Measurements from ENCODE around the gene NPAS3. TPM values are rescaled to one million over a fixed set of nuclear protein-coding genes. Genes with fewer than 3 reads are reported as not detected.

NPAS3 gene
- total and polyA plus RNA-seq, 2 donors = 1.0 to 1.2 TPM

DNA sequence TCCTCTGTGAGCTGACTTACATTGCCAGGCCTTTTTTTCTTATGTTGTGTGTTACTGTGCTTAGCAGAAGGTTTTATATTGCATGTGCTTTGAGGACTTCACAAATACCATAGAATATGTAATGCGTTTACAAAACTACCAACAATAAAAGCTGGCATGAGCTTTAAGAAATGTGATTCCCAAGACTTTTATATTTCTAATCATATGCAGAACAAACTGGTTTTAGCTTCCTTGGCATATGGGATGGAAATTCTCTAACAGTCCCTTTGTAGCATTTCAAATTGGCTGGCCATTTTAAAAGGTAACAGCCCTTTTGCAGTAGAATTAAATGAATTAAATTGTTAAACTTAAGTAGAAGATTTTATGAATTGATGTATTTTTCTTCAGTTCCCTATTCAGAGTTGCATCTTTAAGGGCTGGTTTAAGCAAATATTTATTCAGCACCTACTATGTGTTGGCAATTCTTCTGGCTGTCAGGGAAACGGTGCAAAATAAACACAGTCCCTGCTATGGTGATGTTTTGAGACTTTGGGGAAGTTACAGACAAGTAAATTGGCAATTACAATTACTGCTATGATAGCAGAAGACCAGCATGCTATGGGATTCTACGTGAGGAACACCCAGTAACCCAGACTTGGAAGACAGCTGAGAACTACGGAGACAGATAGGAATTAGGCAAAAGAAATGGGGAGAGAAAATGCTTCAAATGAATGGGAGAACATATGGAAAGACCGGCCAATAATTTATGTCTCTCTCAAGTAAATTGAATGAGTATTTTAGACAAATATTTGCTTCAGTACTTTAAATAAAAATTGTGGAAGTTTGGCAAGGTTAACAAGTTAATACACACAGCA, 565.8 kb downstream of the NPAS3 start:
- DNase-seq (ENCODE audit: low read depth in 6 of 9, low spot score in 9 of 9) = no peak
- 93% methylated on average over 5 of the region's 5 CpGs for WGBS
- Histone ChIP-seq H3K27me3 (ENCODE audit: control insufficient read depth in 2 of 2, insufficient read depth in 1 of 2, low read length in 1 of 2) (no peaks in the 10 kb centered on the region), H3K4me3 (ENCODE audit: low read length in 2 of 2) (no peak overlapping the region), H3K9me3 (ENCODE audit: control insufficient read depth in 2 of 2, insufficient read depth in 1 of 2, low read length in 1 of 2) (no peaks in the 10 kb centered on the region), H3K36me3 (ENCODE audit: control insufficient read depth in 2 of 2, insufficient read depth in 2 of 2, low read length in 1 of 2) (no peaks in the 10 kb centered on the region), H3K27ac (ENCODE audit: low read depth in 1 of 2, low read length in 1 of 2) (no peak overlapping the region), H3K4me1 (ENCODE audit: control insufficient read depth in 2 of 2, insufficient read depth in 2 of 2, low read length in 2 of 2) (no peaks in the 10 kb centered on the region)

DNA sequence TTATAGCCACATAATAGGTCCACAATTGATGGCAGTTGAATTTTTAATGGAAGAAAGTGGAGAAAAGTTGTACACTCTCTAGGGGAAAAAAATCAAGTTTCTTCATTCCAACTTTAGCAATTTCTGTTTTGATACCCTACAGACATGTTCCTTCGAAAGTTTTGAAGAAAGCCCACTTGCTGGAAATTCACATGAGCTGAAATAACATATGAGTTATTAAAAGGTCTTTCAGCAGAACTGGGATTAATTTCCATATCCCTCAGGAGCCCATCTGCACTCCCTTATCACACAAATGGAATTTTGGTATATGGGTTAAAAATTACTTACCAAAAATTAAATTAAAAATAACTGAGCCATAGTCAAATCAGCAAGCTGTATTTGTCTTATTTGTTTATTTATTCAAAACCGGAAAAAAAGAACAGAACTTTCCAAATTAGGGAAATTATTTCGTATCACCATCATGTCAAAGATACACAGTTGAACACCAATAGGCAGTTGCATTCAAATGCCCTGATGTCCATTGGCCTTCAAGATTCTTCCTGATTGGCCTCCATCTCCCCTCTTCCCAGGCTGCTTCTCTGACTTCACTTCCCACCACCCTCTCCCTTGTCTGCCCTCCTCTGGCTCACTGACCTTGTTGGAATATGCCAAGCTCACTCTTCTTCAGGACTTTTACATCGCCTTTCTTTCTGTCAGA, 566.7 kb downstream of the NPAS3 start:
- no peak for DNase-seq (ENCODE audit: low read depth in 6 of 9, low spot score in 9 of 9)
- Histone ChIP-seq H3K27me3 (ENCODE audit: control insufficient read depth in 2 of 2, insufficient read depth in 1 of 2, low read length in 1 of 2) (no peaks in the 10 kb centered on the region), H3K36me3 (ENCODE audit: control insufficient read depth in 2 of 2, insufficient read depth in 2 of 2, low read length in 1 of 2) (no peaks in the 10 kb centered on the region), H3K27ac (ENCODE audit: low read depth in 1 of 2, low read length in 1 of 2) (no peak overlapping the region), H3K4me1 (ENCODE audit: control insufficient read depth in 2 of 2, insufficient read depth in 2 of 2, low read length in 2 of 2) (no peaks in the 10 kb centered on the region), H3K9me3 (ENCODE audit: control insufficient read depth in 2 of 2, insufficient read depth in 1 of 2, low read length in 1 of 2) (no peaks in the 10 kb centered on the region), H3K4me3 (ENCODE audit: low read length in 2 of 2) (no peak overlapping the region)
- 94% methylated on average over 4 of the region's 4 CpGs for WGBS

DNA sequence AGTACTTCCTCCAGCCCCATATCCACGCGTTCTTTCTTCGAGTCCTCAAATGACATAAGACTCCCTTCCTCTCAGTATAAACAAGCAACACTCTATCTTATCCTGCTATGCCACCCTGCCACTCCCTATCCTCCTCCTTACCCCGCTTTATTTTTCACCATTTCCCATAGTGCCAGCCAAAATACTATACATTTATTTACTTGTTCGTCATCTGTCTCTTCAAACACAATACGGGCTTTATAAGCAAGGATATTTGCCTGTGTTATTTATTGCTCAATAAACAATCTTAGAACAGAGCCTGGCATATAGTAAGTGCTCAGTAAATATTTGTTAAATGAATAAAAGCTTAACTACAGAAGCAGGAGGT, 567.3 kb downstream of the NPAS3 start:
- Histone ChIP-seq H3K9me3 (ENCODE audit: control insufficient read depth in 2 of 2, insufficient read depth in 1 of 2, low read length in 1 of 2) (no peaks in the 10 kb centered on the region), H3K27ac (ENCODE audit: low read depth in 1 of 2, low read length in 1 of 2) (no peak overlapping the region), H3K4me1 (ENCODE audit: control insufficient read depth in 2 of 2, insufficient read depth in 2 of 2, low read length in 2 of 2) (no peaks in the 10 kb centered on the region), H3K27me3 (ENCODE audit: control insufficient read depth in 2 of 2, insufficient read depth in 1 of 2, low read length in 1 of 2) (no peaks in the 10 kb centered on the region), H3K36me3 (ENCODE audit: control insufficient read depth in 2 of 2, insufficient read depth in 2 of 2, low read length in 1 of 2) (no peaks in the 10 kb centered on the region), H3K4me3 (ENCODE audit: low read length in 2 of 2) (no peak overlapping the region)
- DNase-seq (ENCODE audit: low read depth in 6 of 9, low spot score in 9 of 9) = no peak
- WGBS = 98% methylated on average over 6 of the region's 6 CpGs

DNA sequence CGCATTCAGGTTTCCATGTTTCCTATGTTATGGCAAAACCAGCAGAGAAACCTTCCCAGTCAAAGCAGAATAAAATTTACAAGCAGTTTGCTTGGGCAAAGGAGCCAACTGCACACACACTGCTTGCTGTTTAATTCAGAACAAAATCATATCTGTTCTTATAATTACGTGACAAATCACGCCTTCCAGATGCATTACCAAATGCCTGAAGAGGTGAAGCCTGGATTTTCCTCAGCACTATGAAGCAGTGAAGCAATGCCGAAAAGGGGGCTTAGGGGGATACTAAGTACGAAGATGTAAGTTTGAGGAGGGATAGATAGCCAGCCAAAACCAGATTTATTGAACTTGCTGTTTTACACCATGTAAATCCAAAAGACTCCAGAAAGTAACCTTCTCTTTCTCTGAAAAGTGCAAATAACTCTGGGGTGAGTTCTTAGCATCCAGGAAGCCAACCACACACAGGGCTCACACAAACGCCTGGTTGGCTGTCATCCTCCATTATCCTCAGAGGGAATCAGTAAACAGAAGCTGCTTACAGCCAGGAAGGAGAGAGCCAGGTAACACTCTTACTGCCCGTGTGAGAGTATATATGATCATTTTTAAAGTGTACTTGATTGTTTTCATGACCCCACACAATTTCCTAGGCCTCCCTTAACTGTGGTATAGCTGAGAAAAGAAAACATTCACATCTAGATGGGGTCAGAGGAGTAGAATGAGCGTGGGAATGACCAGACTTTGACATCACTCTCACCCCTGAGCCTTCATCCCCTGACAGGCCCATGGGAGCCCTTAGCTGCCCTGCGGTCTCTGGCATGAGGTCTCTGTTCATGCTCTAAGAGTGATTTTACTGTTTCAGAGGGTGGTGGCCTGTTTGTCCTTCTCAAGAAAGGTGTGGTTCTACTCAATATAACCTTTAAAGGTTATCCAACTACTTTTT, 569.7 kb downstream of the NPAS3 start:
- no peaks in the 10 kb centered on the region for H3K4me1 ChIP-seq (ENCODE audit: control insufficient read depth in 2 of 2, insufficient read depth in 2 of 2, low read length in 2 of 2)
- H3K9me3 ChIP-seq (ENCODE audit: control insufficient read depth in 2 of 2, insufficient read depth in 1 of 2, low read length in 1 of 2) = no peaks in the 10 kb centered on the region
- no peaks in the 10 kb centered on the region for H3K27me3 ChIP-seq (ENCODE audit: control insufficient read depth in 2 of 2, insufficient read depth in 1 of 2, low read length in 1 of 2)
- WGBS = 91% methylated on average over 9 of the region's 9 CpGs
- no peak overlapping the region for H3K4me3 ChIP-seq (ENCODE audit: low read length in 2 of 2)
- no peak for DNase-seq (ENCODE audit: low read depth in 6 of 9, low spot score in 9 of 9)
- H3K27ac ChIP-seq (ENCODE audit: low read depth in 1 of 2, low read length in 1 of 2) = no peak overlapping the region
- H3K36me3 ChIP-seq (ENCODE audit: control insufficient read depth in 2 of 2, insufficient read depth in 2 of 2, low read length in 1 of 2) = no peaks in the 10 kb centered on the region

DNA sequence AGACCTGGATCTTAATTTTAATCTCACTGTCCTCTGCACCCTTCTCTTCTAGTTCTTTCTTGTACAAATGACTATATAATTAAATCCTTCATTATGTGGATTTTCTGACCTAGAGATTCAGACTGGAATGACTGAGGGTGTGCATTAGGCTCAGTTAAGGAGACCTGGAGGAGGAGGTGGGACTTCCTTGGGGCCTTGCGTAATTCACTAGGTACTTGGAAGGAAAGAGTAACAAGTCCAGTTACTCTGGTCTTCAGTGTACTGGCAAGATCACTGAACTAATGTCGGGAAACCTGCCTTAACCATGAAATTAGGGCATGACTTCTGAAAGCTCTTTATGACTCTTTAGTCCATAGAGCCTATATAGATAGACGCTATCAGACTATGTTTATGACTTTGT, 570.8 kb downstream of the NPAS3 start:
- Histone ChIP-seq H3K4me1 (ENCODE audit: control insufficient read depth in 2 of 2, insufficient read depth in 2 of 2, low read length in 2 of 2) (no peaks in the 10 kb centered on the region), H3K27me3 (ENCODE audit: control insufficient read depth in 2 of 2, insufficient read depth in 1 of 2, low read length in 1 of 2) (no peaks in the 10 kb centered on the region), H3K9me3 (ENCODE audit: control insufficient read depth in 2 of 2, insufficient read depth in 1 of 2, low read length in 1 of 2) (no peaks in the 10 kb centered on the region), H3K4me3 (ENCODE audit: low read length in 2 of 2) (no peak overlapping the region), H3K36me3 (ENCODE audit: control insufficient read depth in 2 of 2, insufficient read depth in 2 of 2, low read length in 1 of 2) (no peaks in the 10 kb centered on the region), H3K27ac (ENCODE audit: low read depth in 1 of 2, low read length in 1 of 2) (no peak overlapping the region)
- no peak for DNase-seq (ENCODE audit: low read depth in 6 of 9, low spot score in 9 of 9)
- 98% methylated on average over 3 of the region's 3 CpGs for WGBS

DNA sequence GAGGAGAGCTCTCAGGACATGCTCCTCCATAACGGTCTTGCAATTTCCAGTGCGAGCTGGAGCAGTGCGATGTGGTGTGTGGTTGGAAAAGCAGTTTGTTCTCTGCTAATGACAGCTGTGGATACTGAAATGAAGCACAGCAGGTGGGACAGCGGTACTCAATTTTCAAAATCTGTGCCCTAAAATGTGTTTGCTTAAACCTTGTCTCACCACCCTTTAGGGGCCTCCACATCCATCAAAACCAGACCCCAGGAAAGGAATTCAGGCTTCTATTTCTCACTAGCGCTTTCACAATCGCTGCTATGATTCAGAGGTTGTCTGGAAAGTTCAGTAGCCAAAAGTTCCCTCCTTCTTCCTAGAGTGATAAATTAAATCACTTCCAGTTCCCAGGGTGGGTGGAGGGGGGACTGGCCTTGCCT, 571.4 kb downstream of the NPAS3 start:
- WGBS = 80% methylated on average over 6 of the region's 6 CpGs
- no peak overlapping the region for H3K27ac ChIP-seq (ENCODE audit: low read depth in 1 of 2, low read length in 1 of 2)
- H3K9me3 ChIP-seq (ENCODE audit: control insufficient read depth in 2 of 2, insufficient read depth in 1 of 2, low read length in 1 of 2) = no peaks in the 10 kb centered on the region
- no peaks in the 10 kb centered on the region for H3K36me3 ChIP-seq (ENCODE audit: control insufficient read depth in 2 of 2, insufficient read depth in 2 of 2, low read length in 1 of 2)
- no peak for DNase-seq (ENCODE audit: low read depth in 6 of 9, low spot score in 9 of 9)
- no peaks in the 10 kb centered on the region for H3K4me1 ChIP-seq (ENCODE audit: control insufficient read depth in 2 of 2, insufficient read depth in 2 of 2, low read length in 2 of 2)
- H3K4me3 ChIP-seq (ENCODE audit: low read length in 2 of 2) = no peak overlapping the region
- H3K27me3 ChIP-seq (ENCODE audit: control insufficient read depth in 2 of 2, insufficient read depth in 1 of 2, low read length in 1 of 2) = no peaks in the 10 kb centered on the region

DNA sequence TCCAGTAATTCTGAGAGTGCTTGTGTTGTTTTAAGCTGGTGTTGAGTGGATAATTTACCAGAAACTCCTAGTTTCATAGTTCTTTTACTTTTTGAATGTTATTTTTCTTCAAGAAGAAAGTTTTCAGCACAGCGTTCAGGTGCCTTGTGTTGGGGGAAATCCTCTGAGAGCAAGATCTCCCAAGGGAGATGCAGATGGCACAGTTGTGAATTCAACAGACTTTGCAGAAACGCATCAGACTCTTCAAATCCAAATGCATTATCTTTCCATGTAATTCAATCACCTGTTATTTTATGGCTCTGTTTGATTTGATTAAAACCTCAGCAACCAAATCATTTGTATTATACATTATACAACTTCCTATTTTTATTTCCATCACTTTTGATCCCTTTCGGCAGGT, 572.3 kb downstream of the NPAS3 start:
- Histone ChIP-seq H3K27me3 (ENCODE audit: control insufficient read depth in 2 of 2, insufficient read depth in 1 of 2, low read length in 1 of 2) (no peaks in the 10 kb centered on the region), H3K27ac (ENCODE audit: low read depth in 1 of 2, low read length in 1 of 2) (no peak overlapping the region), H3K36me3 (ENCODE audit: control insufficient read depth in 2 of 2, insufficient read depth in 2 of 2, low read length in 1 of 2) (no peaks in the 10 kb centered on the region), H3K4me3 (ENCODE audit: low read length in 2 of 2) (no peak overlapping the region), H3K4me1 (ENCODE audit: control insufficient read depth in 2 of 2, insufficient read depth in 2 of 2, low read length in 2 of 2) (no peaks in the 10 kb centered on the region), H3K9me3 (ENCODE audit: control insufficient read depth in 2 of 2, insufficient read depth in 1 of 2, low read length in 1 of 2) (no peaks in the 10 kb centered on the region)
- no peak for DNase-seq (ENCODE audit: low read depth in 6 of 9, low spot score in 9 of 9)
- 97% methylated on average over 3 of the region's 3 CpGs for WGBS

DNA sequence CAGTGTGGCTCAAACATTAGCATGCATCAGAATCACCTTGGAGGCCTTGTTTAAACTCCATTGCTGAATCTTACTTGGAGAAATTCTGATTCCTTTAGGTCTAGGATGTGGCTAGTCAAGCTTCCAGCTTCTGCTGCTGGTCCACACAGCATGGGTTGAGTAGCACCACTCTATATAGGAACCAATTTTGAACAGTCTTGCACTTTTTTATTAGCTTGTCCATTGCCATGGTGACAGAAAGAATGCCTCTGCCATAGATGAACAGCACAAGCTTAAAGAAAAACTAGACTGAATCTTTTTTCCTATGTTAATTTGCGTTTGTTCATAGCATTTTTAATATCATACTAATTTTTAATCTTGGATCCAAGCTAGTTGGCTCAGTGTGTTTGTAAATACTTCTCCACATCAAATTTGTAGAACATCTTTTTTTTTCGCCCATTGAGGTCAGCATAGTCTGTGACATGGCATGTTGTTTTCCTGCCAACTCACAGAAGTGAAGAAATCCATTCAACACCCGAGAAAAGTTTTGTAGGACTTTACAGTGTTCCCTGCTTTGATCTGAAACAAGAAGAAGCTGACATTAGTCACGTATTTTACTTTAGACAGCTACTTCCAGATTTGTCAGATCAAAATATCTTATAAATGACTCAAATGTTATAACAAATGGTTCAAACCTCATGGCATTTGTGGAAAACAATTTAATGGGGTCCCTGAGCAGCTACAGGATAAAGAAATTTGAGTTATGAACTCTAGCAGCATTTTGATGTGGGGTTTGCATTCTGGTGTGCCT, 573.4 kb downstream of the NPAS3 start:
- Histone ChIP-seq H3K4me1 (ENCODE audit: control insufficient read depth in 2 of 2, insufficient read depth in 2 of 2, low read length in 2 of 2) (no peaks in the 10 kb centered on the region), H3K27ac (ENCODE audit: low read depth in 1 of 2, low read length in 1 of 2) (no peak overlapping the region), H3K36me3 (ENCODE audit: control insufficient read depth in 2 of 2, insufficient read depth in 2 of 2, low read length in 1 of 2) (no peaks in the 10 kb centered on the region), H3K4me3 (ENCODE audit: low read length in 2 of 2) (no peak overlapping the region), H3K9me3 (ENCODE audit: control insufficient read depth in 2 of 2, insufficient read depth in 1 of 2, low read length in 1 of 2) (no peaks in the 10 kb centered on the region), H3K27me3 (ENCODE audit: control insufficient read depth in 2 of 2, insufficient read depth in 1 of 2, low read length in 1 of 2) (no peaks in the 10 kb centered on the region)
- no peak for DNase-seq (ENCODE audit: low read depth in 6 of 9, low spot score in 9 of 9)
- WGBS = 89% methylated on average over 4 of the region's 4 CpGs

Measured in thymus (tissue), 11 donors.